GM18511 (cell line): ENCODE data around the gene DPEP1.

Experiments
- ATAC-seq: cut with Tn5 transposase; IDR thresholded peaks from one replicate; pipeline ENCODE4 v1.9.1; 2021; ENCODE audit warnings: mild to moderate bottlenecking, moderate library complexity; ENCODE audit not compliant: unreplicated experiment

DPEP1 gene

GRCh38 chr16:89598199-89598598, 15.2 kb upstream of the DPEP1 start:
- no peak for ATAC-seq

DNA sequence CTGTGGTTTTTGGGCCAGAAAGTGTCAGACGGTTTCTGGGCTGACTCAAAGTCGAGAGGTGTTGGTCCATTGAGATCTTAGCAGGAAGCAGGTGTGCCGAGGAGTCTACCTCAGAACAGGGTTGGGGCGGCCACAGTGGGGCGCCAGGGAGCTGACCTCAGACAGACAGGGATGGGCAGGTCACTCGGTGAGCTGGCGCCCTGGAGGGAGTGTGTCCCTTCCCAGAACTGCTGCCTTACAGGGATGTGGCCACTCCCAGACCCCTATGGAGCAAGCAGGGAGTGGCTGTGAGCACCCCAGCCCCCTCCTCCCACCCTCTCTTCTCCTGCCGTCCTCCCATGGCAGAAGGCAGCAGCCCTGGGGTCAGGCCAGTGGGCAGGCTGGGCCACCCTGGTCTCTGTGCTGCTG, 14.0 kb upstream of the DPEP1 start:
- no peak for ATAC-seq

- ATAC-seq, result no peak
Measured at GRCh38 chr16:89599902-89600301, 13.5 kb upstream of the DPEP1 start.

DNA sequence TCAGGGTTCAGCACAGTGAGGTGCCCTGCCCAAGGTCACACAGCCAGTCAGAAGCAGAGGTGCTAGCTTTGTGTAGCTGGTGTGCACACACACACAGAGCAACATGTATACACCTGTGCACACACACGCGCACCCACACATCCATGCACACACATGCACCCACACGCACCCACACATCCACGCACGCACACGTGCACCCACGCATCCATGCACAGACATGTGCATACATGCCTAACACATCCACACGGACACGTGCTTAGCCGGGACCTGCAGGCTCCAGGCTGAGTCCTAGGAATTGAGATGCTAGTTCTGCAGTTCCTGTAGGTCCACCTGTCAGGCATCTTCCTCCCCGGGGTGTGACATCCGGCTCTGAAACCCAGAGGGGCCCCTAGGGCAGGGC, 13.0 kb upstream of the DPEP1 start:
- ATAC-seq, result no peak

DNA sequence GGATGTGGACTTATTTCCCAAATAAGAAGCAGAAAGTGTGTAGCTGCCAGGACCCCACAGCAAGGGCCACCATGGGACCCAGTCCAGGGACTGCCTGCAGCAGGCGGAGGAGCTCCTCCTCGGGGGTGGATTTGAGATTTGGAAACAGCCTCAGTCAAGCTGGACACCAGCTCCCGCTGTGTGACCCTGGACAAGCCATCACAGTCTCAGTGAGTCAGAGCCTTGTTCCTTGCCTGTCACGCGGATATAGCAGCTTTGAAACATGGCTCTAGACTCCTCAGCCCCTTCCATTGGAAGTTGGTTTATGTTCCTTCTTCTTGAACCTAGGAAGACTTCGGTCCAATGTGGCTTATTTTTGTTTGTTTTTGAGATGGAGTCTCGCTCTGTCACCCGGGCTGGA, 12.5 kb upstream of the DPEP1 start:
- no peak for ATAC-seq

DNA sequence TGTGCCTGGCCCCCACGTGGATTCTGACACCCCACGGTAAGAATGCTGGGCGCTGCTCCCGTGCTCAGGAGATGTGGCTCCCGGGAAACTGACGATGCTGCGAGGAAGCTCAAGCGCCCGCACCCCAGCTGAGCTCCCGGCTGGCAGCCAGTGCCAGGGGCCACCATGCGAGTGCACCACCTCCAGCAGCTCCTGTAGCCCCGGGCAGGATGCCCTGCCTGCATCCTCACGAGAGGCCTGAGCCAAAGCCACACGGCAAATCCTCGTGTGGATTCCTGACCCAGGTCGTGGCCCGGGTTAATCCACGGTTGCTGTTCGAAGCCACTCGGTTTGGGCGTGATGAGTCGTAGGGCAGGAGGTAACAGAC, 11.6 kb upstream of the DPEP1 start:
- no peak for ATAC-seq

GRCh38 chr16:89602273-89602951, 11.0 kb upstream of the DPEP1 start:
- ATAC-seq, result no peak

- no peak for ATAC-seq
Measured at GRCh38 chr16:89602952-89603590, 10.4 kb upstream of the DPEP1 start.

- no peak for ATAC-seq
Measured at GRCh38 chr16:89604764-89605163, 8.7 kb upstream of the DPEP1 start.

- ATAC-seq, result no peak
Measured at GRCh38 chr16:89605186-89605970, 8.1 kb upstream of the DPEP1 start.

DNA sequence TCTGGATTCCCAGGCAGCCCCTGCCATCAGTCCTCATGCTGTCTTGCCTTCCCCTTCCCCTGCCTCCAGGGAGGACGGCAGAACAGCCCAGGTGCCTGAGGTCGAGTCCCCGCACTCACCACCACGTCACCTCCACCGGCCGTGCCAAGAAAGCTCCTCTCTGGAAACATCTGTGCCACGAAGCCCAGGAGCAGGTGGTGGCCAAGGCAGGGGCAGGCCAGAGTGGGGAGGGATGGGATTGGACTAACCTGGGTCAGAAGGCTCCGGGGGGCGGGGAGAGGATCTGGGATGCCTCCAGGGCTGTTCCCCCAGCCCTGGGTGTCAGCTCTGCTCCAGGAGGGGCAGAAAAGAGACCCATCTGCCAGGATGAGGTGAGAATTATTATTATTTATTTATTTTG, 7.4 kb upstream of the DPEP1 start:
- ATAC-seq, result no peak

GRCh38 chr16:89607453-89607852, 6.0 kb upstream of the DPEP1 start:
- ATAC-seq, result no peak

DNA sequence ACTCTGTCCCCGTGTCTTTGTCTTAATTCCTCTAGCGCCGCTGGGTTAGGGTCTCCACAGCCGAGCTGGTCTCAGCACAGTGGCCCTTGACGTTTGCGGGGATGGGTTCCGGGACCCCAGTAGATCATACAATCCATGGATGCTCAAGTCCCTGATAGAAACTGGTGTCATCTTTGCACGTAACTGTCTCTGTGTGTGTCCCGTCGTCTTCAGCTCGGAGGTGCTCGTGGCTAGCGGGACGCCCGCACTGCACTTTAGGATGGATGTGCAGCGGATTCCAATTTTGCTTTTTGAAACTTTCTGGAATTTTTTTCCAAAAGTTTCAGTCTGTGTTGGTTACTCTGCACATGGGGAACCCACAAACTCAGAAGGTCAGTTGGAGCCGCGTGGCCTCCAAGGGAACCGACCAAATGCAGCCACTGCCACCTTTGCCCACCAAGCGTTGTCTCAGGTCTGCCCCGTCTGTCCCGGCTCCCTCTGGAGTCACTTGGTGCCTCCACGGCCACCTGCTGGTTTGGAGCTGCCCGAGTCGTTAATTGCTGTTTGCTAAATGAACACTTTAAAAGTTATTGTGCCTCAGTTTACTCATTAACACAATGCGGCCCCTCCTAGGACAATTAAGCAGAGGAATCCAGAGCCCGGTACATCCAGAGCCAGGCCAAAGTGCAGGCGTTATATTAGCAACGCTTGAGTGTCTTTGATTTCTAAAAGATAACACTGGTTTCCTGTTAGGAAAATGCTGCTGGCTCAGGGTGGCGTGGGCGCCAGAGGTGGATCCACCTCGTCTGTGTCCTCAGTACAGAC, 5.3 kb upstream of the DPEP1 start:
- ATAC-seq, result no peak

DNA sequence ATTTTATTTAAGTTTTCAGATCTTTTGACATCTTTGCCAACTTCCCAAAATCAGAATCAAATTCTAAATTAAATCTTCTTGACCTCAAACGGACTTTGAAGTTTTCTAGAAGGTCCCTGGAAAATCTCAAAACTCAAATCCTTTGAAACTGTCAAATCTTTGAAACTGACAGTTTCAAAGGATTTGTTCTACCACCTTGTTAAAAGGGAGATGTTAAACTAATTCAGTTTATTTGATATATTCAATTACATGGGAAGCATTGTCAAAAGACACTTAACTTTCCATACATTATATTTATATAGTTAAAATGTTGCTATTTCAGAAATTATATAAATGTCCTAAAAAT, 3.4 kb upstream of the DPEP1 start:
- ATAC-seq, result no peak

GRCh38 chr16:89612415-89613166, 851 bp upstream of the DPEP1 start:
- ATAC-seq, result no peak

DNA sequence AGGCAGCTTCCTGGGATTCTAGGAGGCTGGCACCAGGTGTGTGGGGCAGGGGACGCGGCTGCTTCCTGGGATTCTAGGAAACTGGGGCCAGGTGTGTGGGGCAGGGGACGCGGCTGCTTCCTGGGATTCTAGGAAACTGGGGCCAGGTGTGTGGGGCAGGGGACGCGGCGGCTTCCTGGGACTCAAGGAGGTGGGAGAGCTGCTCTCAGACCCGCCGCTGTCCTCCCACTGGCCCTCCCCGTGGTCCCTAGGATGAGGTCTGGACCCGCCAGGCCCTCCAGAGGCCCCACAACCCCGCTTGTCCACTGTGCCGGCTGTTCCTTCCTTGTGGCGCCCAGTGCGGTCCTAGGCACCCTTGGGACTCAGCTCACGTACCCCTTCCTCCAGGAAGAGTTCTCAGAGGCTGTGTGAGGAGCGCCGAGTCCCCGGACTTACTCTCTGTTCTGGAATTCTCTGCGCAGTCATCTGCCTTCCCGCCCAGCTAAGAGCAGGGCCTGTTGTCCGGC, 565 bp downstream of the DPEP1 start:
- ATAC-seq, result no peak

DNA sequence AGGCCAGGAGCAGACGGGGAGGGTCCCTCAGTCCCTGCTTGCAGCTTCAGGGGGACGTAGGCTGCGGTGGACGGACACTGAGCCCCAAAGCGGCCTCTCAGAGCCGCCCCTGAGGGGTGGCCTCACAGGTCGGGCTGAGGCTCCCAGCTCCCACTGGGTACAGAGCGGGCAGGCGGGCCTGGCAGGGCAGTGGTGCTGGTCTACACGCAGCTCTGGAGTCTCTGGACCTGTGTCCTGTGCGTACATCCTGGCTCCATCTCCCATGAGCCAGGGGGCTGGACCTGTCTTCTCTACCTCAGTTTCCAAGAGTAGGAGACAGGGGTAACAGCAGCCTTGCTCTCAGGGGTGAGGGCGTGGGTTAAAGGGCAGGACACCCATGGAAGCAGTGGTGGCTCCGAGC, 1.7 kb downstream of the DPEP1 start:
- no peak for ATAC-seq

GRCh38 chr16:89615596-89616090, 2.2 kb downstream of the DPEP1 start:
- no peak for ATAC-seq

GRCh38 chr16:89616623-89617022, 3.2 kb downstream of the DPEP1 start:
- no peak for ATAC-seq

DNA sequence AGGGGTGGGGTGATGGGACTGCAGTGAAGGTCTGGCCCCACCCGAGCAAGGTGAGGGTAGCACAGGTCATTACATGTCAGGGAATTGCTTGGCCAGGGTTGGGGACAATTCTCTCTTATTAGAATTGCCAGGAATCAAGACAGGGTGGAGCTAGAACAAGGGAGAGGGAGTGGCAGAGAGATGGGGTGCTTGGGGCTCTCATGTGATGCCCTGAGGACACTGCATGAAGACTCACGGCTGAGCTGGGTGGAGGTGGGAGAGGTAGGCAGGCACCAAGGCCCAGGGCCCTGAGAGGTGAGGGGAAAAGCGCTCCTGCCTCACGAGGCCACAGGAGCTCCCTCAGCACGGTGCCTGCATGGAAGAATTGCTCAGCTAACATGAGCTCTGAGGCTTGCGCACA, 3.6 kb downstream of the DPEP1 start:
- ATAC-seq, result no peak
